22Rv1 (cell line): ENCODE results near the gene TRMT2A.

Experiments used
- CTCF ChIP-seq: fragments of 450-650 bp; IDR thresholded peaks from 2 replicates; pipeline ENCODE4 v1.5.1; 2017; ENCODE audit warnings: mild to moderate bottlenecking
- ZFX ChIP-seq: fragments of 450-650 bp; IDR thresholded peaks from 2 replicates; pipeline ENCODE4 v1.6.1; 2017; ENCODE audit warnings: antibody characterized with exemption, borderline replicate concordance

- no peak for TF ChIP-seq CTCF
- TF ChIP-seq ZFX: no peak
Observed at GRCh38 chr22:20139391-20140106, 22.5 kb upstream of the TRMT2A start.
